ENCODE measurements around the gene ODR4. TPM values are rescaled to one million over a fixed set of nuclear protein-coding genes. Genes with fewer than 3 reads are reported as not detected.
"Not testable (repeated sequence)": the region's sequence is repeated elsewhere in the genome, so short reads cannot be mapped to it uniquely, and the experiment has no call there.

Gene ODR4
- total RNA-seq, 2 experiments from 2014 or later = 10.0 to 10.8 TPM

DNA sequence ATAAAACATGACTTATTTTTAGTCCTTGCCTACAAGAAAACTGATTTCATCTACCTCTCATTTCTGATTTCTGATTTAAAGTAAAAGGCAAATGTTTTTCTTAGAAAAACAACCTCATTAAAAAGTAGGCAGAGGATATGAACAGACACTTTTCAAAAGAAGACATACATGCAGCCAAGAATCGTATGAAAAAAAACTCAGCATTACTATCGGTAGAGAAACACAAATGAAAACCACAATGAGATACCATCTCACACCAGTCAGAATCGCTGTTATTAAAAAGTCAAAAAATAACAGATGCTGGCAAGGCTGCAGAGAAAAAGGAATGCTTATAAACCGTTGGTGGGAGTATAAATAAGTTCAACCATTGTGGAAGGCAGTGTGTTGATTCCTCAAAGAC, 16.2 kb downstream of the ODR4 start:
- Mint-ChIP-seq H3K27ac (peak overlapping the region; percentile 41), H3K4me3 (no peak overlapping the region), H3K4me1 (peaks cover 6% of the 10 kb centered on the region), H3K36me3 (ENCODE audit: low read depth) (peaks cover 24% of the 10 kb centered on the region), H3K9me3 (no peaks in the 10 kb centered on the region), H3K27me3 (no peaks in the 10 kb centered on the region)
- ChIA-PET CTCF (interaction anchor here (1.0 kb wide), 2 partner anchors 17 kb away, joined by 4 to 7 read pairs; partner anchors contain the start of genes ODR4 and TPR), POLR2A (no interaction called here)
- DNase-seq = no peak

- ChIA-PET POLR2A (interaction anchor here (0.9 kb wide), 1 partner anchor 11 kb away, joined by 3 read pairs; no protein-coding TSS in a partner anchor), CTCF (interaction anchor here (1.0 to 1.4 kb wide), 2 partner anchors 11 to 17 kb away, joined by 4 to 7 read pairs; partner anchors contain the start of genes ODR4 and TPR)
- not testable (repeated sequence) for H3K4me3 Mint-ChIP-seq, H3K9me3 Mint-ChIP-seq, H3K4me1 Mint-ChIP-seq, DNase-seq, H3K27me3 Mint-ChIP-seq, H3K27ac Mint-ChIP-seq
- H3K36me3 Mint-ChIP-seq (ENCODE audit: low read depth) = peaks cover 24% of the 10 kb centered on the region
Measured at GRCh38 chr1:186392711-186393110, 17.1 kb downstream of the ODR4 start.

GRCh38 chr1:186401446-186401845, 25.8 kb downstream of the ODR4 start:
- H3K36me3 Mint-ChIP-seq (ENCODE audit: low read depth); H3K27ac Mint-ChIP-seq; H3K4me1 Mint-ChIP-seq; CTCF ChIA-PET; H3K4me3 Mint-ChIP-seq; DNase-seq; POLR2A ChIA-PET; H3K27me3 Mint-ChIP-seq; H3K9me3 Mint-ChIP-seq: not testable (repeated sequence)

DNA sequence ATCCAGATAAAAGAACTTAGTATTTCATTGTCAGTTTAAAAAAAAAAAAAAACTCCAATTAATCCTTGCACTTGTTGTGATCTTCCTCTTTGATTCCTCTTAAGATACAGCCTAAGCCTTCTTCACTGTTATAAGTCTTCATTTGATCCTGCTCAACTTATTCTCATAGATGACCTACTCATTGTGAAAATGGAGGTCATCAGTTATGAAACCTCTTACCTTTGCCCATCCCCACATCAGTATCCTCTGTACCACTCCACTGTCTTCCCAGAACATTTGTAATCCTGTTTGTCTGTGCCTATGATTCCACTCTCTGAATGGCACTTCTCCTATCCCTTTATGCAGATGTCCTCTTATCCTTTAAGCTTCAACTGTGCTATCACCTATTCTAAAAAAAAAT, 28.0 kb downstream of the ODR4 start:
- Mint-ChIP-seq H3K9me3 (no peaks in the 10 kb centered on the region), H3K27ac (no peak overlapping the region), H3K27me3 (no peaks in the 10 kb centered on the region), H3K4me3 (no peak overlapping the region), H3K36me3 (ENCODE audit: low read depth) (peaks cover 11% of the 10 kb centered on the region), H3K4me1 (peaks cover 5% of the 10 kb centered on the region)
- no peak for DNase-seq
- CTCF ChIA-PET = interaction anchor here (0.6 to 2.4 kb wide), 16 partner anchors 11 to 585 kb away, joined by 3 to 15 read pairs (median 4); partner anchors contain the start of genes ODR4 and TPR
- POLR2A ChIA-PET = interaction anchor here (0.6 kb wide), 1 partner anchor 502 kb away, joined by 3 read pairs; no protein-coding TSS in a partner anchor

DNA sequence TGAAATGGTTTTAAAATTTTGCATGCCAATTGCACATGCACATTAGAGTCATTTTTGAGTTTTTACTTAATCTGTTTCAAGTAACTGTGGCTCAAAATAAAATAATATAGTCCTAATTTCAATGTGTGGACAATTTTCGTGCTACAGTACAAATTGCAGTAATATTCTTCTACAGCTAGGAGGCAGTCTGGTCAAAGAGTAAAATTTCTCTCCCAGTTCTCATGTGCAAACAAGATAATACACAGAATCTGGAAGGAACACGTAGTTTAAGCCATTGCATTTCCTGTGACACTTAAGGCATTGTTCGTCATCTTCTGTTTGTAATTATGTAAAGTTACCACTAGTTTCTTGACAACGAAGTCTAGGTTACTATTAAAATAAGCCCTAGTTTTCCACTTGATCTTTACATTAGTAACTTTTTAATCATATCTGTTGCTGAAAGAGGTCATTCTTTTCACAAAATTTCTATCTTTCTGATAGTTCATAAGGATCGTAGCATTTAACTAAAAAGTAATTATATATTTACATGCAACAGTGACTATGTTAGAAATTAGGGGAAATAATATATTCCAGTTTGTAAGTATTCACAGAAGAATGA, 28.9 kb downstream of the ODR4 start:
- Mint-ChIP-seq H3K4me3 (no peak overlapping the region), H3K27ac (peak overlapping the region; percentile 21), H3K4me1 (peaks cover 5% of the 10 kb centered on the region), H3K27me3 (no peaks in the 10 kb centered on the region), H3K36me3 (ENCODE audit: low read depth) (peaks cover 11% of the 10 kb centered on the region), H3K9me3 (no peaks in the 10 kb centered on the region)
- CTCF ChIA-PET = interaction anchor here (0.6 to 2.4 kb wide), 17 partner anchors 12 to 584 kb away, joined by 3 to 15 read pairs (median 4); partner anchors contain the start of genes ODR4 and TPR
- DNase-seq = no peak
- POLR2A ChIA-PET = interaction anchor here (0.6 kb wide), 1 partner anchor 501 kb away, joined by 3 read pairs; no protein-coding TSS in a partner anchor

DNA sequence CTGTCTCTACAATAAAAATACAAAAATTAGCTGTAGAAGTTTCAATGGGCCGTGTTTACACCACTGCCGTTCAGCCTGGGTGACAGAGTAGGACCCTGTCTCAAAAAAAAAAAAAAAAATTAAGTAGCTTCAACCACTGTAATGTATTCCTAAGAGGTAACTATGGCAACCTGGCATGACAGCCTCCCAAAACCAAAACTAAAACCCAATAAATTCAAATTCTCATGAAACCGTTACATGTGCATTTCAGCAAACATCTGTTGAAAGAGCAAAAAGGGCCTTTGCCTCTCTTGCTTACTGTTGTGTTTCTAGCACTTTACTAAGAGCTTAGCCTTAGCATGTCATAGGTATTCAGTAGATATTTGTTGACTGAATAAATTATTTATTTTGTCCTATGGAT, 33.5 kb downstream of the ODR4 start:
- peaks cover 3% of the 10 kb centered on the region for H3K4me1 Mint-ChIP-seq
- peaks cover 8% of the 10 kb centered on the region for H3K36me3 Mint-ChIP-seq (ENCODE audit: low read depth)
- CTCF ChIA-PET = no interaction called here
- no peak overlapping the region for H3K4me3 Mint-ChIP-seq
- H3K9me3 Mint-ChIP-seq = no peaks in the 10 kb centered on the region
- DNase-seq = no peak
- no peaks in the 10 kb centered on the region for H3K27me3 Mint-ChIP-seq
- POLR2A ChIA-PET = interaction anchor here (0.8 to 2.2 kb wide), 2 partner anchors 10 to 19 kb away, joined by 3 to 9 read pairs; no protein-coding TSS in a partner anchor
- no peak overlapping the region for H3K27ac Mint-ChIP-seq

DNA sequence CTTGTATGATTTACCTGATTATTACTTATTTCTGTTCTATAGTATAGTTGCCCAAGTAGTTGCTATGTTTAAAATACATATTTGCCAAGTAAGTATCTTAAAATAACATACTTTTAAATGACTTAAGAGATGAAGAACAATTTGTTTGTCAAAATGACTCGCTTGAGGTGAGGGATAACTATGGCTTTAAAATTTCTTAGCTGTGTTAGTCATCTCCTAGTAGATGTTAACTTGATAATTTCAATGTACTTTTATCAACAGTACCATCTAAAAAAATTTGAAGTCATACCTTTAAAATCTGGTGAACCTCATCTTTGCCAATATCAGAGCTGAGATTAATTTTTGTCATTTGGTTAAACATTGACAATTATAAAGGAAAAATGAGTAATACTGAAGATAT, 37.7 kb downstream of the ODR4 start:
- no peaks in the 10 kb centered on the region for H3K4me1 Mint-ChIP-seq
- DNase-seq = no peak
- no peaks in the 10 kb centered on the region for H3K27me3 Mint-ChIP-seq
- H3K27ac Mint-ChIP-seq = no peak overlapping the region
- ChIA-PET POLR2A (no interaction called here), CTCF (interaction anchor here (0.7 to 1.3 kb wide), 2 partner anchors 38 to 69 kb away, joined by 3 to 5 read pairs; partner anchors contain the start of gene TPR)
- H3K36me3 Mint-ChIP-seq (ENCODE audit: low read depth) = no peaks in the 10 kb centered on the region
- no peaks in the 10 kb centered on the region for H3K9me3 Mint-ChIP-seq
- no peak overlapping the region for H3K4me3 Mint-ChIP-seq

GRCh38 chr1:186418503-186418902, 42.9 kb downstream of the ODR4 start:
- POLR2A ChIA-PET = interaction anchor here (0.7 to 3.0 kb wide), 3 partner anchors 9 to 43 kb away, joined by 3 to 9 read pairs (median 3); partner anchors contain the start of genes ODR4 and TPR
- H3K27me3 Mint-ChIP-seq = no peaks in the 10 kb centered on the region
- H3K9me3 Mint-ChIP-seq = no peaks in the 10 kb centered on the region
- peak overlapping the region; percentile 12 for H3K27ac Mint-ChIP-seq
- DNase-seq = no peak
- H3K4me3 Mint-ChIP-seq = no peak overlapping the region
- CTCF ChIA-PET = interaction anchor here (0.7 to 1.2 kb wide), 3 partner anchors 14 to 624 kb away, joined by 3 to 4 read pairs (median 4); partner anchors contain the start of gene TPR
- H3K4me1 Mint-ChIP-seq = peaks cover 20% of the 10 kb centered on the region
- peaks cover 14% of the 10 kb centered on the region for H3K36me3 Mint-ChIP-seq (ENCODE audit: low read depth)

DNA sequence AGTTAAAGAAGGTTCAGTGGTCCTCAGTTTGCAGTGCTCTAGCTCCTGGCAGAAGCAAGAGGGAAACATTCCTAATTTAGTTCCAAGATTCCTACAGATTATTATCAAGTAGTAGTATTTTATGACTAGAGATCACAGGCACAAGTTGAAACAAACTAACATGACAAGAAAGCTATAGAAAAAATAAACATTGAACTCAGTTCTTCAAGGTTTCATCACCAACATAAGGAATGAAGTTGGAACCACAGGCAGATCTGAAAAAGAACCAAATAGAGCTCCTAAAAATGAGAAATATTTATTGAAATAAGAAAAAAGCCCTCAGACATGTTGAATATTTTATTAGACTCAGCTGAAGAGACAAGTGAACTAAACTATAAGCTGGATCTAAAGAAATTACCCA, 44.7 kb downstream of the ODR4 start:
- peaks cover 20% of the 10 kb centered on the region for H3K36me3 Mint-ChIP-seq (ENCODE audit: low read depth)
- CTCF ChIA-PET = interaction anchor here (1.4 to 2.8 kb wide), 3 partner anchors 16 to 566 kb away, joined by 4 to 16 read pairs (median 11); partner anchors contain the start of genes ODR4 and TPR
- POLR2A ChIA-PET = interaction anchor here (1.4 to 3.0 kb wide), 2 partner anchors 11 to 45 kb away, joined by 4 to 9 read pairs; partner anchors contain the start of gene TPR
- H3K4me1 Mint-ChIP-seq = peaks cover 20% of the 10 kb centered on the region
- H3K9me3 Mint-ChIP-seq = no peaks in the 10 kb centered on the region
- no peak overlapping the region for H3K4me3 Mint-ChIP-seq
- H3K27ac Mint-ChIP-seq = peak overlapping the region; percentile 81
- H3K27me3 Mint-ChIP-seq = no peaks in the 10 kb centered on the region
- DNase-seq = no peak

- Mint-ChIP-seq H3K36me3 (ENCODE audit: low read depth) (peaks cover 22% of the 10 kb centered on the region), H3K4me3 (peak overlapping the region; percentile 25), H3K27me3 (no peaks in the 10 kb centered on the region), H3K9me3 (no peaks in the 10 kb centered on the region), H3K4me1 (peaks cover 22% of the 10 kb centered on the region), H3K27ac (peak overlapping the region; percentile 81)
- no peak for DNase-seq
- POLR2A ChIA-PET = interaction anchor here (1.4 to 3.0 kb wide), 2 partner anchors 11 to 46 kb away, joined by 4 to 9 read pairs; partner anchors contain the start of gene TPR
- CTCF ChIA-PET = interaction anchor here (1.4 to 2.8 kb wide), 3 partner anchors 17 to 565 kb away, joined by 4 to 16 read pairs (median 11); partner anchors contain the start of genes ODR4 and TPR
Measured at GRCh38 chr1:186420923-186421322, 45.3 kb downstream of the ODR4 start.

- Mint-ChIP-seq H3K27me3 (no peaks in the 10 kb centered on the region), H3K9me3 (no peaks in the 10 kb centered on the region), H3K4me3 (no peak overlapping the region), H3K27ac (peak overlapping the region; percentile 19), H3K36me3 (ENCODE audit: low read depth) (peaks cover 25% of the 10 kb centered on the region), H3K4me1 (peaks cover 24% of the 10 kb centered on the region)
- CTCF ChIA-PET = interaction anchor here (1.4 to 2.8 kb wide), 3 partner anchors 18 to 565 kb away, joined by 4 to 16 read pairs (median 11); partner anchors contain the start of genes ODR4 and TPR
- POLR2A ChIA-PET = interaction anchor here (1.4 kb wide), 1 partner anchor 47 kb away, joined by 4 read pairs; the partner anchor contains the start of gene TPR
- DNase-seq = no peak
Measured at GRCh38 chr1:186421446-186421845, 45.8 kb downstream of the ODR4 start.

DNA sequence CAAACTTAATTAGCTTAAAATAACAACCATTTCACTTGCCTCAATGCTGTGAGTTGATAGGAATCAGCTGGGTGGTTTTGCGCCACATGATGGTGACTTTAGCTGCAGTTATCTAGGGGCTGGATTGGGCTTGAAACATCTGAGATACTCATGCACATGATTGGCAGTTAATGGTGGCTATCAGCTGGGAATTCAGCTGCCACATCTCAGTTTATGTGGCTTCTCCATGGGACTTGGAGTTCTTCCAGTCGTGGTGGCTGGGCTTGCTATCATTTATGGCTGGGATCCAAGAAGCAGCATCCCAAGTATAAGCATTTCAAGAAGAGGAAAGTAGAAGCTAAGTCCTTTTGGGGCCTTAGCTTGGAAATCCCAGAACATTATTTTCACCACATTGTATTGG, 48.9 kb downstream of the ODR4 start:
- ChIA-PET POLR2A (no interaction called here), CTCF (interaction anchor here (2.6 to 2.7 kb wide), 2 partner anchors 20 to 49 kb away, joined by 9 to 10 read pairs; partner anchors contain the start of gene TPR)
- Mint-ChIP-seq H3K4me3 (no peak overlapping the region), H3K36me3 (ENCODE audit: low read depth) (peaks cover 23% of the 10 kb centered on the region), H3K27ac (no peak overlapping the region), H3K27me3 (no peaks in the 10 kb centered on the region), H3K4me1 (peaks cover 21% of the 10 kb centered on the region), H3K9me3 (no peaks in the 10 kb centered on the region)
- no peak for DNase-seq

DNA sequence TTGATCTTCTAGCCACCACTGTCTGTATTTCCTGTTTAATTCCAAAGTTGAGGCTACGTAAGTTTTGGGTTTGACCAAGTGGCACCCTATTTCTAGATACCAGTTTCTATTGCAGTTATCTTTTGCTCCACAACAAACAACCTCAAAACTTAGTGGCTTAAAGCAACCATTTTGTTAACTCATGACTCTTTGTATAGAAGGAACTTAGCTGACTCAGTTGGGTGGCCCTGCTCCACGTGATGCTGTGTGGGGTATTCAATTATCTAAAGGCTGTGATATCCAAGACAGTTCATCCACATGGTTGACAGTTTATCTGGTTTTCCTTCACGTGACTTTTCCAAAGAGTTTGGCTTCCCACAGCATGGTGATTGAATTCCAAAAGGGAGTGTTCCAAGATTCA, 50.5 kb downstream of the ODR4 start:
- ChIA-PET CTCF (interaction anchor here (2.6 kb wide), 1 partner anchor 22 kb away, joined by 10 read pairs; no protein-coding TSS in a partner anchor), POLR2A (no interaction called here)
- peaks cover 17% of the 10 kb centered on the region for H3K36me3 Mint-ChIP-seq (ENCODE audit: low read depth)
- peaks cover 9% of the 10 kb centered on the region for H3K4me1 Mint-ChIP-seq
- DNase-seq = no peak
- H3K9me3 Mint-ChIP-seq = no peaks in the 10 kb centered on the region
- no peak overlapping the region for H3K4me3 Mint-ChIP-seq
- no peak overlapping the region for H3K27ac Mint-ChIP-seq
- H3K27me3 Mint-ChIP-seq = no peaks in the 10 kb centered on the region

Data from activated CD4-positive, alpha-beta memory T cell treated with anti-CD3 and anti-CD28 coated beads, Interleukin-2, amount 10 ng/mL, durations not matched to agents 7 days and 5 days (primary cell).